GM08714 (cell line): ENCODE data around the gene MATK.
"Not testable (repeated sequence)": the region's sequence is repeated elsewhere in the genome, so short reads cannot be mapped to it uniquely, and the experiment has no call there.

Source experiments
- H3K4me3 ChIP-seq: fragments of 200-500 bp; sonication (Bioruptor generic); 2 replicates; pipeline ENCODE4 v1.5.1; 2014; ENCODE audit warnings: mild to moderate bottlenecking, low read length, inconsistent platforms
- ZNF274 ChIP-seq: IDR thresholded peaks from 2 replicates; pipeline ENCODE4 v1.6.1; 2012; ENCODE audit warnings: mild to moderate bottlenecking, low read depth, low read length

Gene MATK

GRCh38 chr19:3765121-3765520 is 21.1 kb downstream of the MATK start:
- H3K4me3 ChIP-seq = no peak overlapping the region
- TF ChIP-seq ZNF274 = no peak

- no peak for TF ChIP-seq ZNF274
- H3K4me3 ChIP-seq = peak within 1 kb of the TSS; percentile 96
Measured at GRCh38 chr19:3762501-3763459, 23.4 kb downstream of the MATK start, which contains the start of gene MRPL54. TSS of gene MRPL54 (plus strand) at chr19:3762682. CDS start at chr19:3762701, 19 bp downstream.

DNA sequence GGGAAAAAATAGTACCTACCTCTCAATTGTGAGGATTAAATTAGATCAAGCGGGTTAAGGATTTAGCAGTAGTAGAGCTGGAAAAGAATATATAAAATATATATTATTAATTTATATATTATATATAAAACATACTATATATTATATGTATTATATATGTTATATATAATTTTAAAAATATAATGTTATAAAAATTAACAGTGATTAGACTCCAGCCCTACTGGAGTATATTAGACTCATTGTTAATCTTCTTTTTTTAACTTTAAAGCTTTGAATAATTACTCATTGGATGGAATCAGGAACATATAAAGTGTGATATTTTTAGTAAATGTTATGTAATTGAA is 24.1 kb downstream of the MATK start:
- no peak for TF ChIP-seq ZNF274
- H3K4me3 ChIP-seq = no peak overlapping the region; the same call in 1 of the 2 replicates

DNA sequence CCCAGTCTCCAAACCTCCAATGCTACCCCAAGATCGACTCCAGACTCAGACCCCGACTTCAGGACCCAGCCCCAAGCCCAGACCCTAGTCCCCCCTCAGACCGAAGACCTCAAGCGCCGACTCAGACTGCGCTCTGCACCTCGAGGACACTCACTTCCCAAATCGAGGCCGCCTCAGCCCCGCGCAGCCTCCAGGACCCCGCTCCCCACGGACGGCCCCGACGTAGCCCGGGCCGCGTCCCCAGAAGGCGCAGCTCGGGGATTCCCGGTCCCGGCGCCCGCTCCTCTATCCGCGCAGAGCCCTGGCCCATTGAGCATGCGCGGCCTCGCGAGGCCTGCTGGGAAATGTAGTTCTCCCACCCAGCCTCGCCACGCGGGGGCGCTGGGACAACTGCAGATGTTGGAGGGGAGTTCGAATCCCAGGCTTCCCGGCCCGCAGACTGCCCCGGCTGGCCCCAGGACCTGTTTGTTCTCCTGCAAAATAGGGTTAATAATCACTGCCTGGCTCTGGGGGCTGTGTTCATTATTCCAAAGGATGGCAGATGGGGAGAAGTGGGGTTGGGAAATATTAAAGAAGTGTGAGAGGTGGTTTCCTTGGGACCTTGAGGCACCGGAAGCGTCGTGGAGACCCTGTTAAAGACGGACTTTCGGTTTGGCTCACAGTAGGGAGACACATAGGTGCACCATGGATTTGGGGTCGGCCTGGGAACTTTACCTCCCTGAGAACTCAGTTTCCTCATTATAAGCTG is 24.6 kb downstream of the MATK start, which contains the start of gene APBA3:
TSS of gene APBA3 (minus strand) at position 311 of the 748 bp plus-strand sequence. CDS start 1,428 bp downstream, outside the sequence.
- no peak for TF ChIP-seq ZNF274
- peak within 1 kb of the TSS; percentile 96 for H3K4me3 ChIP-seq

DNA sequence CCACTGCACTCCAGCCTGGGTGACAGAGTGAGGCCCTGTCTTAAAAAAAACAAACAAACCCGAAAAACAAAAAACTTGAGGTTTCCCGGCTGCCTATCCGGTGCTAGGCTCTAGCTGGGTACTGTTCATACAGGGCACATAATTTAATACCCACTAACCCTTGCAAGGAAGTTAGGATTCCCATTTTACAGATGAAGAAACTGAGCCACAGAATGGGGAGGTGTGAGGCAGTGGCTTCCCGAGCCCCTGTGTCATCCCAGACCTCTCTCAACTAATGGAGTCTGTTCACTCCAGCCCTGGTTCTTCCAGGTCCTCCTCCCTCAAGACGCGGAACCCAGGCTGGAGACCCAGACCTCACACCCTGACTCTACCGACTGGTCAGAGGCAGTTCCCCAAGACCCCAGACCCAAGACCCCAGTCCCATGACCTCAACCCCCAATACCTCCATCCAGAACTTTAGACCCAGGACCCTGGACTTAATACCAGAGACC is 25.3 kb downstream of the MATK start:
- TF ChIP-seq ZNF274 = no peak
- peak overlapping the region; percentile 96 for H3K4me3 ChIP-seq

- TF ChIP-seq ZNF274 = no peak
- H3K4me3 ChIP-seq = no peak overlapping the region
Measured at GRCh38 chr19:3759482-3760254, 26.5 kb downstream of the MATK start.

DNA sequence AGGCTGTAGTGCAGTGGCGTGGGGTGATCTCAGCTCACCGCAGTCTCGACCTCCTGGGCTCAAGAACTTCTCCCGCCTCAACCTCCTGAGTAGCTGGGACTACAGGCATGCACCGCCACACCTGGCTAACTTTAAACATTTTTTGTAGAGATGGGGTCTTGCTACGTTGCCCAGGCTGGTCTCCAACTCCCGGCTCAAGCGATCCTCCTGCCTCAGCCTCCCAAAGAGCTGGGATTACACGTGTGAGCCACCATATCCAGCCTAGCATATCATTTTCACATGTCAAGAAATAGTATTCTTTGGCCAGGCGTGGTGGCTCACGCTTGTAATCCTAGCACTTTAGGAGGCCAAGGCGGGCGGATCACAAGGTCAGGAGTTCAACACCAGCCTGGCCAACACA is 27.9 kb downstream of the MATK start:
- not testable (repeated sequence) for H3K4me3 ChIP-seq

DNA sequence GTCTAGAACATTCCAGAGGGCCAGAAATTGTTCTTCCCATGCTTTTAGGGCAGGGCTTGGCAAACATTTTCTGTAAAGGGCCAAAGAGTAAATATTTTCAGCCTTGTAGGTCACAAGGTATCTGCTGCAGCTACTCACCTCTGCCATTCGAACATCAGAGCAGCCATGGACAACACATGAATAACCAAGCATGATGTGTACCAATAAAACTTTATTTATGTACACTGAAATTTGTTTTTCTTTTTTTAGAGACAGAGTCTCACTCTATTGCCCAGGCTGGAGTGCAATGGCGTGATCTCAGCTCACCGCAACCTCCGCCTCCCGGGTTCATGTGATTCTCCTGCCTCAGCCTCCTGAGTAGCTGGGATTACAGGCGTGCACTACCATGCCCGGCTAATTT is 28.5 kb downstream of the MATK start:
- not testable (repeated sequence) for H3K4me3 ChIP-seq

GRCh38 chr19:3753631-3754410 is 32.4 kb downstream of the MATK start:
- TF ChIP-seq ZNF274 = no peak
- H3K4me3 ChIP-seq = no peak overlapping the region

DNA sequence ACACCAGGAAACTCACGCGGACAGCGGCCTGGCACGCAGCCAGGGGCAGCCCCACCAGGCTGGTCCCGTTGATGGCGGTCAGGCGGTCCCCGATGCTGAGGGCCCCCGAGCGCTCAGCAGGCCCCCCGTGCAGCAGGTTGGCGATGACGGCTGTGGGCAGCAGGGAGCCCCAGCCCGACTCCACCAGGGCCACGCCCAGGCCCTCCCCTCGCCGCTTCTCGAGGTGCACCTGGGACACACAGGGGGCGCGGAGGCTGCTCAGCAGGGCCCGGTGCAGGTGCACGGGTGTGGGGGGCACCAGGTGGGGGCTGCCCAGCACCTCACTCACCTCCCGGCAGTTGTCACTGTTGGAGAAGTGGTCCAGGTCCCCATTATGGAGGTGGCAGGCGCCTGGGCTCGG is 33.7 kb downstream of the MATK start:
- no peak overlapping the region for H3K4me3 ChIP-seq
- TF ChIP-seq ZNF274 = no peak

DNA sequence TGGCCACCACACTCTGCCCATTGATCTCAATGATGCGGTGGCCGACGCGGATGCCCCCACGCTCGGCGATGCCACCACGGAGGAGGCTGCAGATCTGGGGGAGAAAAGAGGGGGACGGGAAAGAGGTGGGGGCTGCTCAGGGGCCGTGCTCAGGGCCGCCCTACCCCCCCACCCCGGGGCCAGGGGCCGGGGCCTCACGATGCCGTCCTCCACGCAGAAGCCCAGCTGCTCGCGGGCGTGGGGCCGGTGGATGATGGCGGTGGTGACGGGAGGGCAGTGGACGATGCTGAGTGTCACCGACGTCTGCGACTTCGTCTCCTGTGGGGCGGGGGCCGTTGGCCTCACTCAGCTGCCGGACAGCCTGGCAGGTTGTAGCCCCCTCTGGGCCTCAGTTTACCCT is 34.9 kb downstream of the MATK start:
- TF ChIP-seq ZNF274 = no peak

DNA sequence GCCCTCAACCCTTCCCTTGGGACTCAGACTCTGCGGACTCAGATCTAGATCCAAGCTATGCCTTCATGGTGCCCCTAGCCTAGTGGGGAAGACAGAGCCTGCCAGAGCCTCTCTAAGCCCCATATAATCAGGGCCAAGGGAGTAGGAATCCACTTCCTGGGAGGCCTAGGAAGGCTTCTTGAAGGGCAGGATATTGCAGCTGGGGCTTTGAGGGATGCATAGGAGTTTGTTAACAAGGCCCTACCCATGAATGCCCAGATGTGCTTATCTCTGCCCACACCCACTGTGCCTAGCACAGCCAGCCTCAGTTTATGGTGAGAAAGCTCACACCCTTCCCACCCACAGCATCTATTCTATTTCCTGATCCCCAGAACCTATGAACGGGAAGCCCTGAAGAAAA is 36.0 kb downstream of the MATK start:
- no peak overlapping the region for H3K4me3 ChIP-seq
- TF ChIP-seq ZNF274 = no peak

More for the DNA sequence above, 34.9 kb downstream of the MATK start:
- no peak overlapping the region for H3K4me3 ChIP-seq

DNA sequence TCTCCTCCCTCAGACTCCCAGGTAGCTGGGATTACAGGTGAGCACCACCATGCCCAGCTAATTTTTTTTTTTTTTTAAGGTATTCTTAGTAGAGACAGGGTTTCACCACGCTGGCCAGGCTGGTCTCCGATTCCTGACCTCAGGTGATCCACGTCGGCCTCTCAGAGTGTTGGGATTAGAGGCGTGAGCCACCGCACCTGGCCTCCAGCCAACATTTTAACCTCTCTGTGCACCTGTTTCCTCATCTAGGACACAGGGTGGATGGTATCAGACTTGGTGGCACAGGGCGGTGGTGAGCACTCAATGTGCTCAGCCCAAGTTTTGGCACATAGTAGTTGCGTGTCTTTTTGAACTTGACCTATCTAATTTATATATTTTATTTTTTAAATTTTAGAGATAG is 37.2 kb downstream of the MATK start:
- TF ChIP-seq ZNF274 = no peak
- H3K4me3 ChIP-seq = no peak overlapping the region

DNA sequence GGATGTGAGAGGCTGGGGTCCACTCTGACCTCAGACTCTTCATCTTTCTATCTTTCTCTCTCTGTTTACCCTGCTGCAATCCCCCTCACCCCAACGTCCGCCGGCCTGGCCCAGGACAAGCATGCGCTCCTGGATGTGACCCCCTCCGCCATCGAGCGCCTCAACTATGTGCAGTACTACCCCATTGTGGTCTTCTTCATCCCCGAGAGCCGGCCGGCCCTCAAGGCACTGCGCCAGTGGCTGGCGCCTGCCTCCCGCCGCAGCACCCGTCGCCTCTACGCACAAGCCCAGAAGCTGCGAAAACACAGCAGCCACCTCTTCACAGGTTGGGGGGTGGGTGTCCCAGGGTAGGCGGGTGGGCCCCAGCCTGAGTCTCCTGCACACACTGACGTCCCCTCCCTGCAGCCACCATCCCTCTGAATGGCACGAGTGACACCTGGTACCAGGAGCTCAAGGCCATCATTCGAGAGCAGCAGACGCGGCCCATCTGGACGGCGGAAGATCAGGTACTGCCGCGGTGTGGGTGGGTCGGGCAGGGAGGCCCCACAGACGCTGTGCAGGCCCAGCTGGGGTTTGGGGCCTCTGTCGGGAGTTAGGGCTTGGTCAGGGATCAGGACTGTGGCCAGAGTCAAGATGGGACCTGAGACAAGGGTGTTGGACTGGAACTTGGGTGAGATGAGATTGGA is 39.7 kb downstream of the MATK start:
- TF ChIP-seq ZNF274 = no peak
- no peak overlapping the region for H3K4me3 ChIP-seq
